ENCODE results near the gene CARMIL3.

Gene CARMIL3

DNA sequence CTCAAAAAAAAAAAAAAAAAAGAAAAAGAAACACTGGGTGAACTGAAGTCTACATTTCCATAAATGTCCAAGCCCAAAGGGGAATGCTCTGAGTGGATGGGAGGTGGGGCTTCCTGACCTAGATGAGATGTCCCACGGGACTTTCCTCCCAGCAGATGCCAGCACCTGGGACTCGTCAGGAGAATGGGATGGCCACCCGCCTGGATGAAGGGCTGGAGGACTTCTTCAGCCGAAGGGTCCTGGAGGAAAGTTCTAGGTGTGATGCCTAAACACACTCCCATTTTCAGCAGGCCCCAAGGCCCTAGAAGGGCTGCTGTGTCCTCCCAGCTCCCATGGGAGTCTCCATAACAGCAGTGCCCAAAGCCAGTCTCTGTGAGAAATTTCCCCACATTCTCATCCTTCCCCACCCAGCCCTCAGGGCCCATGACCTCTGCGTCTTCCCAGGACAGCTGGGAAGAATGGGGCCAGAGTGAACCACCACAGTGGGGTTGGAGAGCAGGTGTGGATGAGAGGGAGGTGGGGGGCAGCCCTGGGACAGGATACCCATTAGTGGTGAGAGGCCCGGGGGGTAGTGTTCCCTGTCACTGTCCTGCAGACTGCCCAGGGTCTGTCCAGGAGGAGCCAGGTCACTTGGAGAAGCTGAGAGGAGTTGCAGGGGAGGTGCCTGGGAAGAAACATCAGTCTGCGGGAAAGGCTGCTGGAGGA is 12.4 kb downstream of the CARMIL3 start:
- no peak for DNase-seq

DNA sequence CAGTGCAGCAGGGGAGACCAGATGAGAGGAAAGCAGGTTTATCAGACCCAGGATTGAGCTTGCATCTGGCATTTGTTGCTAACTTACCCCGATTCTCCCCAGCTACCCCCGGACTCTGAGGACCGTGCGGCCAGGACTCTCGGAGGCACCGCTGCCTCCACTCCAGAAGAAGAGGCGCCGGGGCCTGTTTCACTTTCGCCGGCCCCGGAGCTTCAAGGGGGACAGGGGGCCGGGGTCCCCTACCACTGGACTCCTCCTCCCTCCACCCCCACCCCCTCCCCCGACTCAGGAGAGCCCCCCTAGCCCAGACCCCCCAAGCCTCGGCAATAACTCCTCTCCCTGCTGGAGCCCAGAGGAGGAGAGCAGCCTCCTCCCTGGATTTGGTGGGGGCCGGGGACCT is 13.0 kb downstream of the CARMIL3 start:
- DNase-seq: no peak

DNA sequence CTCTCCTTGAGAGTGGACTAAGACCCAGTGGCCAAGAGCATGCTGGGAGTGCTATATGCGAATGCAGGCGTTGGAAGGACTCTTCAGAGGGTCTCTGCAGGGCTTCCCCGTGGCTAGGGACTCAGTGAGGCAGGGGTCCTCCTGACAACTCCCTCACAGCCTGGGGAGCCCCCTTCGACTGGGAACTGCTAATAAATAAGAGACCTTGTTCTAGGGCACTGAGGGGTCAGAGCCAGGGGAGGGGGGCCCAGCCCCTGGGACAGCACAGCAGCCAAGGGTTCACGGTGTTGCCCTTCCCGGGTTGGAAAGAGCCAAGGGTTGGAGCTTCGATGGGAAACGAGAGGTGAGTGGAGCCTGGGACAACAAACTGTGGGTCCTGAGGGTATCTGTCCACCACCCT is 13.6 kb downstream of the CARMIL3 start:
- no peak for DNase-seq

DNA sequence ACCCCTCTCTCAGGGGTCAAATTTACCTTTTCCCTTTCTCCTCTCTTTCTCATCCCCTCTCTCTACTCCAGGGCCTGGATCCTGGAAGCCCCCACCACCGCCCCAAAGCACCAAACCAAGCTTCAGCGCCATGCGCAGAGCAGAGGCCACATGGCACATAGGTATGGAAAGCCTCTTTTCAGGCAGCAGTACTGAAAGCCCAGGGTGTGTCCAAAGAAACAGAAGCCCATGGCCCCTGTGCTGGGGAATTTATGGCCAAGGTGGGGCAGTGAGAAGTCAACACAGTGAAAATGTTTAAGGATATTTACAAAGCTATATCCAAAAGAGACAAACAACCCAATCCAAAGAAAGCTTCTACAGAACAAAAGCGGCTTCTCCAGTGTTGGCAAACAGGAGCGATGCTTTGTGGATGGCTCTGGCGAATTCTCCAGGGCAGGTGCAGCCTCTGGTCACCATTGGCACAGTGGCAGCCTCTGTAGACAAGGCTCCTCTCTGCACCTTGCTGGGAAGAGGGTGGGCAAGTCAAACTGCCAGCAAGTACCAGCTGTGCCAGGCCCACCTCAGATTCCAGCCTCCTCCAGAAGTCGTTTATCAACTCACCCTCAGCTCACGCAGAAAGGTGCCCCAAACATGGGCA is 14.8 kb downstream of the CARMIL3 start:
- DNase-seq: no peak

DNA sequence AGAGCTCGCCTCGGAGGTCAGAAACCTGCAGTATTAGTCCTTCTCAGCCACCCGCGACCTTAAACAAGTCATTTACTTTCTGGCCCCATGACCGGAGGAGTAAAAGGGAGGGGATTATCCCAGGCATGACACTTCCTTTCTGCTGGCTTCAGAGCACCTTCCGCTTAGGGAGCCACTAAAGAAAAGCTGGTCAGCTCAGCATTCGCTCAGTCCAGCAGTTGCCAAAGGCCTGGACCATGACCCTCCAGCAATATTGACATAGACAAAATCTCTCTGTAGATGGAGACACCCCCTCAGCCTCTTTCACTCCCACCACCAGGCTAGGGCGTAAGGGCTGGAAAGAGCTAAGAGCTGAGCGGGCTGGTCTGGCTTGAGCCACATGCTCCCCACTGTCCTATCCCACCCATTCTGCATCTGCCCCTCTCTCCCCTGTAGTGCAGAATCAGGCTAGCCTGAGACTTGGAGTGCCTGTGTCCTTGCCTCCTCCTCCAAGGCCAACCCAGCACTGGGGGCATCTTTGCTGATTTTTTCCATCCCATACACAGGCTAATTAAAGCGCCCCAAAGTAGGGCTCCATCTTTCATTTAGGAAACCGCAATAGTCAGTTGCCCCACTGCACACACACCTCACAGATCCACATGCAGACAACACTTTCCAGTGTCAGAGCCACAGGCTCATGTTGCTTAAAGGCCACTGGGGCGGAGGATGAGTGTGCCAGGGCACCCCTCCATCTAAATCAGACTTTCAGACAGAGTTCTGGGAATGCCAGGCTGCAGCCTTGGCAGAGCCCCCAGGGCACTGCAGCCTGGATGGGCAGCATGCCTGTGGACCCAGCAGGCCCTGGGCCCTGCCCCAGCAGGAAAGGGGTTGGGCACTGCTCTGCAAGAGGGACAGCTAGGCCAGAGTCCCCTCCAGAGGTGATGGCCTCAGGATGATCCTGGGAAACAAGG is 15.6 kb downstream of the CARMIL3 start:
- no peak for DNase-seq

DNA sequence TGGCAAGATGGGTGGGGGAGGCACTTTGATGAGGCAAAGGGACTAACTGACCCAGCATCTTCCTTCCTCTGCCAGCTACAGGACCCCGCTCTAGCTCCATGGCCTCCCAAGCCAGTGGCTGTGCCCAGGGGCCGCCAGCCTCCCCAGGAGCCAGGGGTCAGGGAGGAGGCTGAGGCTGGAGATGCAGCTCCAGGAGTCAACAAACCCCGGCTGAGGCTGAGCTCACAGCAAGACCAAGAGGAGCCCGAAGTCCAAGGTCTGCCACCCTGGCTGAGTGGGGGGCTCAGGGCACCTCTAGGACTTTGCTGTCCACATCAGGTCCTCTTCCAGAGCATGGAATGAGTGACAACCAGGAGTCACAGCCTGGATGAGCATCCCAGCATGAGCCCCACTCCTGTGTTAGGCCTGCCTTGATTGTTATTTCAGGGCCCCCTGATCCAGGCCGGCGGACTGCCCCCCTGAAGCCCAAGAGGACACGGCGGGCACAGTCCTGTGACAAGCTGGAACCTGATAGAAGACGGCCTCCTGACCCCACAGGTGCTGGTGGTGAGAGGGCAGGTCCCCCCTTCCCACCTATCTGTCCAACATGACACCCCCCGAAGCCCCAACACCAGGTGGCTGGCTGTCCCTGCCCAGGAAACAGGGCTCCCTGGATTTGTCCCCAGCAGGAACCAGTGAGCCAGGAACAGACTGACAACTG is 17.1 kb downstream of the CARMIL3 start:
- no peak for DNase-seq

DNA sequence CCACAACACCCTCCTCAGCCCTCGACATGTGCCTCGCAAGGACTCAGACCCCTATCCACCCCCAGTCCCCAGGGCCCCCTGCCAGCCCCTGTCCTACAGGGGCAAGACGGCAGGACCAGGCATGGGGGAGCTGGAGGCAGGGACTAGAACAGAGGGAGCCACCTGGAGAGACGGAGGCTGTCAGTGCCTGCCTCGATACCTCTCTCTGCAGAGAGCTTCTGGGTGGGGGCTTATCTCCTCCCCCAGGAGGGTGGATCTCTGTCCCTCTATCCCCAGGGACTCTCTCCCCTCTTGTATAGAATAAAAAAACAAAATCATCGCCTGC is 17.6 kb downstream of the CARMIL3 start:
- no peak for DNase-seq

DNA sequence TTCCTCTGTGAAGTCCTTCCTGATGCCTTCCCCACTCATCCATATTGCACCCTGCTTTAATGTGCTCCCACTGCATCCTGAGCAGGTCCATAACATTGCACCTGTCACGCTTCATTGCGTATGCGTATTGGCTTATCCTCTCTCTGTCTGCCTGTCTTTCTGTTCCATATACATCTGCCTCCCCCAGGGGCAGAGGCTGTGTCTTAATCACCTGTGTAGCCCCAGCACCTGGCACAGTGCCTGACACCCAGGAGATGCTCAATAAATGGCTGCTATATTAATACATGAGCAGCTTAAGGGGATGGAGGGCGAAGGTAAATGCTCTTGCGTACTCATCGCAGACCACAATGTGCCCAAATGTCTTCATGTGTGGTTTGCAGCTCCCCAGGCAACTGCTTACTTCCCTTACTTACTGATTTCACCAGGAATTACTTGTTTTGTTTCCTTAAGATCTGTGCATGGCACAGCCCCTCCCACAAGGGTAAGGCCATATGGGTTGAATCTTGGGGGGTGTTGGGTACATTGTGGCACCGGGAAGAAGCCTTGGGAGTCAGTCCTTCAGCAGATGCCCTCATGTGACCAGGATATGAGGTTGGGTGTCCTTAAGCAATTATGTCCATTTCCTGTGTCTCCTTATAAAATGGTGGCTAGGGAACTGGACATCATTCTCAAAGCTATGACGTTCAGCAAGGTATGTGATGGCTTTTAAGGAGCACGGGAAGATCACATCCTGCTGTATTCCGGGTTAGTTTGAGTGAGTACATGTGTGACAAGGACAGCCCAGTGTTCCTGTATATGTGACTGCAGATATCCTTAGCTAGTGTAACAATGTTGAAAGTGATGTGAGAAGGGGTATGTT is 18.7 kb downstream of the CARMIL3 start:
- DNase-seq: no peak

DNA sequence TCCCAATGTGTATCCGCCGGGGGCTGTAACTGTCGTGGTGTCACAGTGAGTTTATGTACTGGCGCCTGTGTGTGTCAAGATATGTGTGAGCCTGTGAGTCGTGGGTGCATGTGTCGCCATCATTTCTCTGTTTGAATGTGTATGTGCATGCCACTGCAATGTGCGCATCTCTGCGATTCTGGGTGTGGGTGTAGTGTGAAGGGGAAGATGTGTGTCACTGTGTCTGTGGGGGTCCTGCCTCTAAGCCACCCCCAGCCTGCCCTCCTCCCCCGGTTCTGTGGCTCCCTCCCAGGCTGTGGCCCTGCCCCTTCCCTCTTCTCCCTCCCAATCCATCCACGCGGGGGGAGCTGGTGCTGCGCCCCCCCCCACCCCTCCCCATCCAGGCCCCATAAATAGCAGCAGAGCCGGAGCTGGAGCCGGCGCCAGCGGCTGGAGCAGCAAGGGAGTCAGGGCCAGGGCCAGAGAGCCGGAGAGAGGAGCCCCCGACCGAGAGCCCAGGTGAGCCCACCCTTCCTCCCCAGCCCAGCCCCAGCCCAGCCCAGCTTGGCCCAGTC is 19.4 kb downstream of the CARMIL3 start, which contains the start of gene CPNE6:
CPNE6 (plus strand) TSS at position 419 of the 554 bp plus-strand sequence. CDS start 1,375 bp downstream, outside the sequence.
- no peak for DNase-seq

DNA sequence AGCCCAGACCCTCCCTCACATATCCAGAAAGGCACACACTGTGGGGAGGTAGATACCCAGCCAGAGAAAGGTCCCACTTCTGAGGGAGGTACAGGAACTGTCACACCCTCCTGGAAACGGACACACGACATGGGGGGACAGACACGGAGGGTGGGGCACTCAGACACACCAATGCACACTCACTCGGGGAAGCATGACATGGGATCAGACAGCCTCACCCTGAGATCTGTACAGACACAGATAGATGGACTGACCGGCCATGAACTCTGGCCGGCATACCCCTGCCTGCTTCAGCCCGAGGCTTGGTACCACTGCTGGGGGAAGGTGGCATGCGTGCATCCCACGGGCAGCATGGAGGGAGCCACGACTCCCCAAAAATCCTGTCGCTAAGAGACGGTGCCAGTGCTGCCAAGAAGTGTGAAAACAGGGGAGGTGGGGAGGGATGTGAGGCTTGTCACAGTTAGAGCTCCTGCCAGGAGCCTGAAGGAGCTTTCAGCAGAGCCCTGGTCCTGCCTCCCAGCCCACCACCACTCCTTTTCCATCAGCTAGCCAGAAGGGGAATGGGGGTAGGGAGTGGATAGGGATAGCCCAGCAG is 20.1 kb downstream of the CARMIL3 start:
- DNase-seq: no peak

DNA sequence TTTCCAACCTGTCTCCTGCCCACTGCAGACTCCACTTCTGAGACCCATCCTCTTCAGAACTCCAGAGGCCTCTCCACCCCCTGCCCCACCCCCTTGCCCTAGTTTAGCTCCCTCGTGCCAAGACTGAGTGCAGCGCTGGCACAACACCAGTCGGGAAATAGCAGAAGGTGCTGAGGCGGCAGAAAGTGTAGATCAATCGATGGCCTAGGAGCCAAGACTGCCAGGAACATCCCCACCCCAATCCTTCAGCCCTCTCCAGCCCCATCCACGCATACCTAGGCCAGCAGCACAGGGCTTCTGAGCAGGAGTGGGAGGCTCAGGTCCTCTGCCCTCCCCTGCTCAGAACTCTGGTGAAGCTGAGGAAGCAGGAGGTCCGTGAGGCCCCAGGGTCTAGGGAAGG is 20.6 kb downstream of the CARMIL3 start:
- no peak for DNase-seq

DNA sequence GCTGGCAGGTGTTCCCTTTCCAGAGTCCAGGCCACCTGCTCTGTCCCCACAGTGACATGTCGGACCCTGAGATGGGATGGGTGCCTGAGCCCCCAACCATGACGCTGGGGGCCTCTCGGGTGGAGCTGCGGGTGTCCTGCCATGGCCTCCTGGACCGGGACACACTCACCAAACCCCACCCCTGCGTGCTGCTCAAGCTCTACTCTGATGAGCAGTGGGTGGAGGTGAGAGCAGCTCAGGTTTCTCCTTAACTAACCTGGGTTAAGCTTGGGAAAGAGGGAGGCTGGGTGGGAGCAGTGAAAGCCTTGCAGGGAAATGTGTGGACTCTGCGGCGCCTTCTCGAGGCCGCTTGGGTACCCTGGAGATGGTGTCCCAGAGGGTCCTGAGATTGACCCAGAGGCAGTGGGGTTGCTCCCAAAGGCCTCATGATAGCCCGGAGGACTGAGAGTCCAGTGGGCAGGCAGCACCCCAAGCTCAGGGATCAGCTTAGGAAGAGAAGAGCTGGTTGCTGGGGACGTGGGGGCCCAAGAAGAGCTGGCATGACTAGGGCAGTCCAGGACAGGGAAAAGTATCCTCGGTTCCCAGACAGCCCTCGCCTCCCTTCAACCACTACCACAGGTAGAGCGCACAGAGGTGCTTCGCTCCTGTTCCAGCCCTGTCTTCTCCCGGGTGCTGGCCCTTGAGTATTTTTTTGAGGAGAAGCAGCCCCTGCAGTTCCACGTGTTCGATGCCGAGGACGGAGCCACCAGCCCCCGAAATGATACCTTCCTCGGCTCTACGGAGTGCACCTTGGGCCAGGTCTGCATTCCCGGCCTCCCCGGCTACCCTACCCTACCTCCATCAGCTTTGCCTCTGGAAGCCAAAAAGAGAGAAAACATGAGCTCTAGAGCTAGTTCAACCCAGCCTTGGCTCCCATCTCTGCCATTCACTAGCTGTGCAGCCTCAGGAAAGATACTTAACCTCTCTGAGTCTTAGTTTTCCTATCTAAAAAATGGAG is 21.4 kb downstream of the CARMIL3 start:
- DNase-seq: no peak

DNA sequence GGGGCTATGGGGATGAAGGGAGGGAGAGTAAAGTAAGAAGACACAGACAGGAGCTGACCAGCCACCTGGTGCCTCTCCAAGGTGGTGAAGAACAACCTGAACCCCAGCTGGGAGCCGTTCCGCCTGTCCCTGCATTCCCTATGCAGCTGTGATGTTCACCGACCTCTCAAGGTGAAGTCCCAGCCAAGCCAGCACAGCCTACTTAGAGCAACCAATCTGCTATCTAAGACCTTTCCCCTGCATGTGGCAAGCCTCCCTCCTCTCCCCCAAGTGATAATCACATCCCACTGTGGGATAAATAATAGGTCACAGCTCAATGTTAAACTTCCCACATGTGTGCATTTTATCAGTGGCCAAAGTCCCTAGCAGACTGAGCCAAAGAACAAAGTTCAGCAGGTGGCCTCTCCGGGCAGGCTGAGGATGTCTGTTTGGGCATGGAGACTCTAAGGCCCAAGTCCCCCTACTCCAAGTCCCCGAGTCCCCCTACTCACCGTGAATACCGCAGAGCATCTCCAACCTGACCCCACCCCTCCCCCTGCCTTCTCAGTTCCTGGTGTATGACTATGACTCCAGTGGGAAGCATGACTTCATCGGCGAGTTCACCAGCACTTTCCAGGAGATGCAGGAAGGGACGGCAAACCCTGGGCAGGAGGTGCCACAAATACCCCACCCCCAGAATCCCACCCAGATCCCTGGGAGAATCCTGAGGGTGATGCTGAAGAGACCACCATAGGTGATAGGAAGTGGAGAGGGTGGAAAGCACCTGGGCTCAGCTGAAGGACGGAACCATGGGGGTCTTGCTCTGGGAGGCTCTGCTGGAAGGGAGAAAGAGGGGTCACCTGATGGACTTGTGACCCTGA is 23.0 kb downstream of the CARMIL3 start:
- no peak for DNase-seq

DNA sequence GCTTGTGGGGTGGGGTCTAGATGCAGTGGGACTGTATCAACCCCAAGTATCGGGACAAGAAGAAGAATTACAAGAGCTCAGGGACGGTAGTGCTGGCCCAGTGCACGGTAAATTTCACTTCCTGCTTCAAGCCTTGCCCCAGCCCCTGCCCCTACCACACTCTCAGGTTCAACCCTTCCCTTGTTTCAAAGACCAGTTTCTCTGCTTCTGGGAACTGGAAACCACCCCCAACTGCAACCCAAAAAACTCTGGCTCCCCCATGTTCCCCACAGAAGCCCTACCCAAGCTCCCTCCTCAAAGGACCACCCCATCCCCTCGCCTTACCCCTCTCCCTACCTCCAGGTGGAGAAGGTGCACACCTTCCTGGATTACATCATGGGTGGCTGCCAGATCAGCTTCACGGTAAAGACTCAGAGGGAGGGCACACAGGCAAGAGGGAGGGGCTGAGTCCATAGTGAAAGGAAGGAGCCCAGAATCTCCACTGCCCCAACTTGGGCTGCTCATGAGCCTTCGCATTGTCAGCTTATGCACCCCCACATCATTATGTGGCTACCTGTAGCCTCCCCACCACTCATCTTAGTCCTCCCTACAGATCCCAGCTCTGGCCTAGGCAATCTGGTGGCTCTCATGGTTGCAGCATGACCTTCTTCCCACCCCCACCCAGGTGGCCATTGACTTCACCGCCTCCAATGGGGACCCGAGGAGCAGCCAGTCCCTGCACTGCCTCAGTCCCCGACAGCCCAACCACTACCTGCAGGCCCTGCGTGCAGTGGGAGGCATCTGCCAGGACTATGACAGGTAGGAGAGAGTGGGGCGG is 23.9 kb downstream of the CARMIL3 start:
- DNase-seq: no peak

DNA sequence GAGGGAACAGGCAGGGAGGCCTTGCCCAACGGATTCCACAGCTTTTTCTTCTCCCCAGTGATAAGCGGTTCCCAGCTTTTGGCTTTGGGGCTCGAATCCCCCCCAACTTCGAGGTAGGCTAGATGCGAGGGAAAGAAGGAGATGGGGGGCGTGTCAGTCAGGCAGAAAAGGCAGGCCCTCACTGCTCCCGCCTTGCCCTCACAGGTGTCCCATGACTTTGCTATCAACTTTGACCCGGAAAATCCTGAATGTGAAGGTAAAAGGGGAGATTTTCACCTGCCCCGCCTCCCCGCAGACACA is 24.4 kb downstream of the CARMIL3 start:
- no peak for DNase-seq

DNA sequence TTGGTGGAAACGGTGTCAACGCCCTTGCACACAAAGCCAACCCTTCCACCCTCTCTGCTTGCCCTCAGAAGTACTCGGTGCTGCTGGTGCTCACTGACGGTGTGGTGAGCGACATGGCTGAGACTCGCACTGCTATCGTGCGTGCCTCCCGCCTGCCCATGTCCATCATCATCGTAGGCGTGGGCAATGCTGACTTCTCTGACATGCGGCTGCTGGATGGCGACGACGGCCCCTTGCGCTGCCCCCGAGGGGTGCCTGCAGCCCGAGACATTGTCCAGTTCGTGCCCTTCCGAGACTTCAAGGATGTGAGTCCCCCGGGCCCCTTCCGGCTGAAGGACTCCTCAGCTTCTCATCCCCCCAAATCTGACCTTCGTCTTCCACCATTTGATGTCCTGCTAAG is 25.3 kb downstream of the CARMIL3 start:
- no peak for DNase-seq

DNA sequence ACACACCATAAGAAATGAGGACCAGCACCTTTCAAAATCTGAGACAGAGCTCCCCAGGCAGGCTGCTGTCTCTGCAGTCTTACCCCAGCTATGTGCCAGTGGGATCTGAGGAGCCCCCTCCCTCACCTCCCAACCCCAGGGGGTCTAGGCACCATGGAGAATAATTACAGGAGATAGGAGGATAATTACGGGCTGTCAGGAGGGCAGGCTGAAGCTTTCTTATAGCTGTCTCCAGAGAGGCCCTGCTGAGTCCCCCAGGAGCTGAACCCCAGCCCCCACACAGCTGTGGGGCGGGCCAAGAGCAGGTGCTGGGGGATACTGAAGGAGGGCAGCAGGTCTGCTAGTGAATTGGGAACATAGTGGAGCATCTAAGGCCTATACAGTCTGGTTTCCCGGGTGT is 26.3 kb downstream of the CARMIL3 start:
- DNase-seq: no peak

DNA sequence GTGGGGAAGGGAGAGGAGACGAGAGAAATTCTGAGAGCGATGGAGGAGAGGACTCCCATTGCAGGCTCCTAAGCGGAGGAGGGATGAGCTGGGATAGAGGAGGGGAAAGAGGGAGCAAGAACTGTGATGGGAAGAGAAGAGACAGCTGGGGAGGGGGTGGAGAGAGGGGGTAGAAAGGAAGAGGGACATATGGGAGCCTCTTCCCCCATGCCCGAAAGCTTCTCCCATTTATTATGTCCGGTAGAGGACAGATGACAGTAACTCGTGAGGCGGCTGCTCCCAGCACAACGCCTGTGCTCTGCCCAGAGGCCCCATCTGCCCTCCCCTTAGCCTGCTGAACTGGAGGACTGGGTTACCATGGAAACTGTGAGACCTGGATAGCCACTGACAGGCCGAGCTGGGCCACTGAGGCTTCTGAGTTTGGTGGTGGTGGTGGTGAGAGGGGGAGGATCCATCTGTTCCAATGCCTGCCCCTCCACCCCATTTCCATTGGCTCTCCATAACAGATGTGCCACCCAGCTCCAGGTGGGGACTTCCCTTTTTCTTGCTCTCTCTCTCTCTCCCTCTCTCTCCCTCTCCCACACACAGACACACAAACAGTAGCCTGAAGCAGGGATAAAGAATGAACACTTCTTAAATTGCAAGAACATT is 27.8 kb downstream of the CARMIL3 start:
- no peak for DNase-seq
